HepG2 (cell line): ENCODE data around the gene NOL4L. TPM values are rescaled to one million over a fixed set of nuclear protein-coding genes. Genes with fewer than 3 reads are reported as not detected.
A peak's percentile ranks its signal among the peaks of the same experiment; 100 is the strongest.

ENCODE experiments used
- AHR ChIP-seq: IDR thresholded peaks from 2 replicates; pipeline ENCODE4 v1.6.1; 2018; ENCODE audit warnings: missing genetic modification reagents, missing compliant biosample characterization
- E2F1 ChIP-seq: sonication (generic); formaldehyde crosslinking; IDR thresholded peaks from 2 replicates; pipeline ENCODE4 v1.5.0; 2020; ENCODE audit warnings: missing genetic modification reagents
- HINFP ChIP-seq: sonication (generic); formaldehyde crosslinking; IDR thresholded peaks from 2 replicates; pipeline ENCODE4 v1.4.0; 2020; ENCODE audit warnings: low read depth, mild to moderate bottlenecking, missing genetic modification reagents
- JUNB ChIP-seq: sonication (generic); formaldehyde crosslinking; IDR thresholded peaks from 2 replicates; pipeline ENCODE4 v1.8.0; 2022; ENCODE audit warnings: missing genetic modification reagents, mild to moderate bottlenecking, borderline replicate concordance
- KLF13 ChIP-seq: sonication (generic); formaldehyde crosslinking; IDR thresholded peaks from 2 replicates; pipeline ENCODE4 v1.4.0; 2020; ENCODE audit warnings: mild to moderate bottlenecking, missing genetic modification reagents
- KLF6 ChIP-seq: IDR thresholded peaks from 2 replicates; pipeline ENCODE4 v1.8.0; 2016; ENCODE audit warnings: missing biosample characterization, missing genetic modification reagents
- MTF2 ChIP-seq: sonication (generic); formaldehyde crosslinking; IDR thresholded peaks from 2 replicates; pipeline ENCODE4 v1.5.0; 2020; ENCODE audit warnings: missing genetic modification reagents, borderline replicate concordance
- NBN ChIP-seq: fragments of 450-650 bp; conservative IDR thresholded peaks from 2 replicates; pipeline ENCODE4 v1.6.1; 2017
- PBX2 ChIP-seq: IDR thresholded peaks from 2 replicates; pipeline ENCODE4 v1.6.1; 2016; ENCODE audit warnings: control low read depth
- PREB ChIP-seq: sonication (generic); formaldehyde crosslinking; IDR thresholded peaks from 2 replicates; pipeline ENCODE4 v1.4.0; 2020; ENCODE audit warnings: missing genetic modification reagents
- SNAI1 ChIP-seq: sonication (generic); formaldehyde crosslinking; IDR thresholded peaks from 2 replicates; pipeline ENCODE4 v1.5.0; 2020; ENCODE audit warnings: mild to moderate bottlenecking, missing genetic modification reagents, borderline replicate concordance
- TCF7 ChIP-seq: sonication (generic); IDR thresholded peaks from 2 replicates; pipeline ENCODE4 v1.6.1; 2016; ENCODE audit warnings: antibody characterized with exemption, low read depth
- TFE3 ChIP-seq: IDR thresholded peaks from 2 replicates; pipeline ENCODE4 v1.6.1; 2016
- TGIF2 ChIP-seq: IDR thresholded peaks from 2 replicates; pipeline ENCODE4 v1.6.1; 2016; ENCODE audit warnings: control low read depth, missing compliant biosample characterization
- TIGD3 ChIP-seq: sonication (generic); formaldehyde crosslinking; IDR thresholded peaks from 2 replicates; pipeline ENCODE4 v1.5.1; 2020; ENCODE audit warnings: mild to moderate bottlenecking, missing genetic modification reagents, borderline replicate concordance
- TOPORS ChIP-seq: sonication (generic); formaldehyde crosslinking; IDR thresholded peaks from 2 replicates; pipeline ENCODE4 v1.8.0; 2023; ENCODE audit warnings: mild to moderate bottlenecking, missing genetic modification reagents
- ZBTB7B ChIP-seq: sonication (generic); formaldehyde crosslinking; IDR thresholded peaks from 2 replicates; pipeline ENCODE4 v1.4.0; 2020; ENCODE audit warnings: missing genetic modification reagents
- ZMYM4 ChIP-seq: sonication (generic); formaldehyde crosslinking; IDR thresholded peaks from 2 replicates; pipeline ENCODE4 v1.8.1; 2023; ENCODE audit warnings: mild to moderate bottlenecking, missing genetic modification reagents
- ZNF207 ChIP-seq: fragments of 450-650 bp; IDR thresholded peaks from 2 replicates; pipeline ENCODE4 v1.6.1; 2016; ENCODE audit warnings: antibody characterized with exemption, borderline replicate concordance
- ZNF550 ChIP-seq: sonication (generic); formaldehyde crosslinking; IDR thresholded peaks from 2 replicates; pipeline ENCODE4 v1.4.0; 2020; ENCODE audit warnings: mild to moderate bottlenecking, missing genetic modification reagents, borderline replicate concordance
- ZNF746 ChIP-seq: sonication (generic); formaldehyde crosslinking; IDR thresholded peaks from 2 replicates; pipeline ENCODE4 v1.8.0; 2022; ENCODE audit warnings: mild to moderate bottlenecking, missing genetic modification reagents
- polyA plus RNA-seq, 8 experiments: library from polyadenylated mRNA; depleted of rRNA in 3 of 8; stranded (reverse) in 7 of 8; unstranded in 1 of 8; fragments of >200 nt; fragmentation: Illumina TruSeq in 4 of 8; extraction: Trizol in 4 of 8; gene quantifications; 2 replicates each; pipeline versions ENCODE4 v1.2.1 to v1.2.3, GENCODE V29; 2011 to 2016; ENCODE audit warnings: low read depth in 4 of 8, missing spikeins in 1 of 8, mixed read lengths in 1 of 8; ENCODE audit not compliant: insufficient read depth in 1 of 8
- total RNA-seq, 5 experiments: library from RNA; depleted of rRNA; stranded (reverse); fragments of >200 nt; fragmentation: Illumina TruSeq; extraction: Trizol; gene quantifications; 2 replicates each; pipeline ENCODE4 v1.2.3, GENCODE V29; 2016; ENCODE audit warnings: low read depth in 1 of 5

The NOL4L gene
- total and polyA plus RNA-seq, 2 of the 13 experiments (the other 11 are each of a cell fraction or from before 2014, with no cell fraction given): 16.6 to 35.4 TPM

GRCh38 chr20:32465092-32465900, 119.8 kb downstream of the NOL4L start (continued):
- TF ChIP-seq TIGD3 (peak; percentile 83; the same call in 1 of the 2 replicates), TCF7 (no peak), ZNF746 (peak; percentile 96), TGIF2 (0 out of 2 replicates have a peak, but pooled peaks have one; percentile 30), KLF13 (CRISPR knock-in tag) (no peak; the same call in 1 of the 2 replicates), SNAI1 (peak; percentile 82; the same call in 1 of the 2 replicates), MTF2 (no peak; the same call in 1 of the 2 replicates), ZBTB7B (CRISPR knock-in tag) (peak; percentile 91), TOPORS (CRISPR knock-in tag) (no peak; the same call in 1 of the 2 replicates), PBX2 (CRISPR knock-in tag) (no peak), ZMYM4 (CRISPR knock-in tag) (peak; percentile 88), AHR (CRISPR knock-in tag) (0 out of 2 replicates have a peak, but pooled peaks have one; percentile 12), NBN (no peak), E2F1 (CRISPR knock-in tag) (no peak), ZNF207 (no peak), PREB (no peak), TFE3 (peak; percentile 73), HINFP (CRISPR knock-in tag) (peak; percentile 85; the same call in 1 of the 2 replicates), KLF6 (no peak), JUNB (CRISPR knock-in tag) (no peak), ZNF550 (CRISPR knock-in tag) (0 out of 2 replicates have a peak, but pooled peaks have one; percentile 12)
